K562 (cell line): Measurements from ENCODE around the gene CCDC50. TPM values are rescaled to one million over a fixed set of nuclear protein-coding genes. Genes with fewer than 3 reads are reported as not detected.

ENCODE experiments used
- NCOR1 ChIP-seq: fragments of 450-650 bp; IDR thresholded peaks from 2 replicates; pipeline ENCODE4 v1.6.1; 2016; ENCODE audit warnings: mild to moderate bottlenecking, moderate library complexity
- TOE1 ChIP-seq, 2 experiments: fragments of 450-650 bp in 1 of 2; sonication (generic) in 1 of 2; formaldehyde crosslinking in 1 of 2; IDR thresholded peaks; 2 replicates each; pipeline versions ENCODE4 v1.7.1 to v1.8.0; 2016 to 2022; ENCODE audit warnings: borderline replicate concordance in 2 of 2, mild to moderate bottlenecking in 2 of 2, antibody characterized with exemption in 1 of 2, inconsistent platforms in 1 of 2, low read depth in 1 of 2, missing genetic modification reagents in 1 of 2, moderate library complexity in 1 of 2
- ZBTB40 ChIP-seq, 2 experiments: fragments of 450-650 bp in 1 of 2; sonication (generic) in 1 of 2; formaldehyde crosslinking in 1 of 2; IDR thresholded peaks; 2 replicates each; pipeline versions ENCODE4 v1.7.1 to v1.9.0; 2016 to 2022; ENCODE audit warnings: inconsistent platforms in 1 of 2, mild to moderate bottlenecking in 1 of 2, missing genetic modification reagents in 1 of 2
- polyA plus RNA-seq, 8 experiments: library from polyadenylated mRNA; depleted of rRNA in 4 of 8; stranded (reverse) in 5 of 8; unstranded in 3 of 8; fragments of >200 nt; fragmentation: Nextera tagmentation in 2 of 8; fragmentation: Illumina TruSeq in 1 of 8; extraction: Ambion mirVana in 2 of 8; extraction: Trizol in 1 of 8; gene quantifications; 2 replicates each; pipeline versions ENCODE4 v1.2.1 to v1.2.3, GENCODE V29; 2011 to 2014; ENCODE audit warnings: inconsistent platforms in 1 of 8, missing spikeins in 1 of 8
- total RNA-seq, 7 experiments: library from RNA; depleted of rRNA in 6 of 7; stranded (reverse); fragments of >200 nt in 6 of 7; fragmentation: Illumina TruSeq in 2 of 7; extraction: Trizol in 2 of 7; gene quantifications; 2 replicates each; pipeline versions ENCODE4 v1.2.1 to v1.2.3, GENCODE V29; 2011 to 2021; ENCODE audit warnings: low replicate concordance in 1 of 7
- TF ChIP-seq, protein P1 (sequence below): sonication (generic); IDR thresholded peaks from 2 replicates; pipeline ENCODE4 v1.6.1; 2016

Gene CCDC50
- total and polyA plus RNA-seq, 9 of the 15 experiments (the other 6 are each of a cell fraction or from before 2014, with no cell fraction given), result 8.4 to 63.4 (median 40.4) TPM

GRCh38 chr3:191336833-191337232 is 7.6 kb downstream of the CCDC50 start (continued):
- TF ChIP-seq TOE1 (IDR thresholded peaks at IDR 0.05; ENCODE audit: borderline replicate concordance) (0 out of 2 replicates have a peak, but pooled peaks have one; percentile 33), TOE1 (CRISPR knock-in tag; IDR thresholded peaks at IDR 0.05; ENCODE audit: borderline replicate concordance, low read depth) (no peak), NCOR1 (no peak), ZBTB40 (IDR thresholded peaks at IDR 0.05) (peak; percentile 73), ZBTB40 (CRISPR knock-in tag; IDR thresholded peaks at IDR 0.05) (no peak)
- TF ChIP-seq, protein P1, sequence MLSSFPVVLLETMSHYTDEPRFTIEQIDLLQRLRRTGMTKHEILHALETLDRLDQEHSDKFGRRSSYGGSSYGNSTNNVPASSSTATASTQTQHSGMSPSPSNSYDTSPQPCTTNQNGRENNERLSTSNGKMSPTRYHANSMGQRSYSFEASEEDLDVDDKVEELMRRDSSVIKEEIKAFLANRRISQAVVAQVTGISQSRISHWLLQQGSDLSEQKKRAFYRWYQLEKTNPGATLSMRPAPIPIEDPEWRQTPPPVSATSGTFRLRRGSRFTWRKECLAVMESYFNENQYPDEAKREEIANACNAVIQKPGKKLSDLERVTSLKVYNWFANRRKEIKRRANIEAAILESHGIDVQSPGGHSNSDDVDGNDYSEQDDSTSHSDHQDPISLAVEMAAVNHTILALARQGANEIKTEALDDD, result no peak
